ENCODE measurements around the gene BANF2.

- TF ChIP-seq CTCF (IDR thresholded peaks at IDR 0.05; ENCODE audit: low read depth, low read length, poor library complexity, severe bottlenecking), result peak; percentile 5
- TF ChIP-seq EZH2phosphoT487 (IDR thresholded peaks at IDR 0.05; ENCODE audit: borderline replicate concordance, low read length), result no peak
Measured at GRCh38 chr20:17680836-17681725, 18.7 kb upstream of the BANF2 start.
